ENCODE measurements around the gene SP5.

DNA sequence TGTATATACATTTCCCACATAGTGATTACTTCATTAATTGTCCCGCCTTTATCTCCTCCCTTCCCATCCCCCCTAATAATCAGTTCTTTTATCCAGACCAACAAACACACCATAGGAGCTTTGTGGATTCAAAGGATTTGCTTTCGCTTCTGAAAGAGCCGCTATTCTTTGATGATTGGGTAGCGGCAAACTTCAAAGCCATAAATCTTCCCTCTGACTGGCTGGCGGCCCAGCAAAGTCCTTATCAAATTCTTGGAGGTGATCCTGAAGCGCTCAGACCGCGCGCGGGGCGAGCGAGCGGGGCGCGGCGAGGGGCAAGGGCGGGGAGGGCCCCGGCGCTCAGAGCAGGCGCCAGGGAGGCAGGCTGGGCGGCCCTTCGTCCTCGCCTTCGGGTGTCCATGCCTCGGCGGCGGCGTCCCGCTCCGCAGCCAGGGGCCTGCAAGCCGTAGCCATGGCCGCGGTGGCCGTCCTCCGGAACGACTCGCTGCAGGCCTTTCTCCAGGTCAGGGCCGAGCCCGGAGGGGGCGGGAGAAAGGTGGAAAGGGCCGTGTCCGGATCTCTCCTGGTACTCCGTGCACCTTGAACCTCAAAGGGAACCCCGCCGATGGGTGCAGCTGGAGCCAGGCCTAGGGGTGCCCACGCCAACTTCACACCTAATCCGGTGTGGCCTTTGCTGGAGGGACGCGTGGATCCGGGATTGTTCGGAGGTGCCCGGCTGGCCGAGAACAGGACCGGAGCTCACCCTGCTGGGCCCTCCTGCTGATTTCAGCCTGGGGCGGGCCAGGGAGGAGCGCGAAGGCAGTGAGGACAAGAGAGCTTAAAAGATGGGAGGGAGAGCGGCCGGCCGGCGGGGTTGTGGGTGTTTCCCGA lies at the start of gene SP5:
- 0 out of 4 replicates have a peak, but pooled peaks have one; percentile 27 to 38 for TF ChIP-seq ARNT (IDR thresholded peaks at IDR 0.05)
- TF ChIP-seq ELF1 (tag; IDR thresholded peaks at IDR 0.05): no peak
- TF ChIP-seq ILK (tag; IDR thresholded peaks at IDR 0.05; ENCODE audit: borderline replicate concordance, low read depth): no peak
- TF ChIP-seq, protein P1, sequence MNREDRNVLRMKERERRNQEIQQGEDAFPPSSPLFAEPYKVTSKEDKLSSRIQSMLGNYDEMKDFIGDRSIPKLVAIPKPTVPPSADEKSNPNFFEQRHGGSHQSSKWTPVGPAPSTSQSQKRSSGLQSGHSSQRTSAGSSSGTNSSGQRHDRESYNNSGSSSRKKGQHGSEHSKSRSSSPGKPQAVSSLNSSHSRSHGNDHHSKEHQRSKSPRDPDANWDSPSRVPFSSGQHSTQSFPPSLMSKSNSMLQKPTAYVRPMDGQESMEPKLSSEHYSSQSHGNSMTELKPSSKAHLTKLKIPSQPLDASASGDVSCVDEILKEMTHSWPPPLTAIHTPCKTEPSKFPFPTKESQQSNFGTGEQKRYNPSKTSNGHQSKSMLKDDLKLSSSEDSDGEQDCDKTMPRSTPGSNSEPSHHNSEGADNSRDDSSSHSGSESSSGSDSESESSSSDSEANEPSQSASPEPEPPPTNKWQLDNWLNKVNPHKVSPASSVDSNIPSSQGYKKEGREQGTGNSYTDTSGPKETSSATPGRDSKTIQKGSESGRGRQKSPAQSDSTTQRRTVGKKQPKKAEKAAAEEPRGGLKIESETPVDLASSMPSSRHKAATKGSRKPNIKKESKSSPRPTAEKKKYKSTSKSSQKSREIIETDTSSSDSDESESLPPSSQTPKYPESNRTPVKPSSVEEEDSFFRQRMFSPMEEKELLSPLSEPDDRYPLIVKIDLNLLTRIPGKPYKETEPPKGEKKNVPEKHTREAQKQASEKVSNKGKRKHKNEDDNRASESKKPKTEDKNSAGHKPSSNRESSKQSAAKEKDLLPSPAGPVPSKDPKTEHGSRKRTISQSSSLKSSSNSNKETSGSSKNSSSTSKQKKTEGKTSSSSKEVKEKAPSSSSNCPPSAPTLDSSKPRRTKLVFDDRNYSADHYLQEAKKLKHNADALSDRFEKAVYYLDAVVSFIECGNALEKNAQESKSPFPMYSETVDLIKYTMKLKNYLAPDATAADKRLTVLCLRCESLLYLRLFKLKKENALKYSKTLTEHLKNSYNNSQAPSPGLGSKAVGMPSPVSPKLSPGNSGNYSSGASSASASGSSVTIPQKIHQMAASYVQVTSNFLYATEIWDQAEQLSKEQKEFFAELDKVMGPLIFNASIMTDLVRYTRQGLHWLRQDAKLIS (CRISPR knock-in tag; IDR thresholded peaks at IDR 0.05): no peak
- 0 out of 2 replicates have a peak, but pooled peaks have one; percentile 21 for TF ChIP-seq POLR2AphosphoS5 (IDR thresholded peaks at IDR 0.05; ENCODE audit: control insufficient read depth, insufficient read depth, low read depth, low read length)
- TF ChIP-seq, protein P2, sequence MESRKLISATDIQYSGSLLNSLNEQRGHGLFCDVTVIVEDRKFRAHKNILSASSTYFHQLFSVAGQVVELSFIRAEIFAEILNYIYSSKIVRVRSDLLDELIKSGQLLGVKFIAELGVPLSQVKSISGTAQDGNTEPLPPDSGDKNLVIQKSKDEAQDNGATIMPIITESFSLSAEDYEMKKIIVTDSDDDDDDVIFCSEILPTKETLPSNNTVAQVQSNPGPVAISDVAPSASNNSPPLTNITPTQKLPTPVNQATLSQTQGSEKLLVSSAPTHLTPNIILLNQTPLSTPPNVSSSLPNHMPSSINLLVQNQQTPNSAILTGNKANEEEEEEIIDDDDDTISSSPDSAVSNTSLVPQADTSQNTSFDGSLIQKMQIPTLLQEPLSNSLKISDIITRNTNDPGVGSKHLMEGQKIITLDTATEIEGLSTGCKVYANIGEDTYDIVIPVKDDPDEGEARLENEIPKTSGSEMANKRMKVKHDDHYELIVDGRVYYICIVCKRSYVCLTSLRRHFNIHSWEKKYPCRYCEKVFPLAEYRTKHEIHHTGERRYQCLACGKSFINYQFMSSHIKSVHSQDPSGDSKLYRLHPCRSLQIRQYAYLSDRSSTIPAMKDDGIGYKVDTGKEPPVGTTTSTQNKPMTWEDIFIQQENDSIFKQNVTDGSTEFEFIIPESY (CRISPR knock-in tag; IDR thresholded peaks at IDR 0.05): peak; percentile 86
- peak; percentile 32; the same call in 1 of the 2 replicates for TF ChIP-seq CREM (IDR thresholded peaks at IDR 0.05; ENCODE audit: low read depth)
- TF ChIP-seq SMAD3 (CRISPR knock-in tag; conservative IDR thresholded peaks at IDR 0.05): 0 out of 2 replicates have a peak, but pooled peaks have one; percentile 4
- TF ChIP-seq ZNF232 (CRISPR knock-in tag; IDR thresholded peaks at IDR 0.05): no peak
- peak; percentile 58 for TF ChIP-seq POLR2G (IDR thresholded peaks at IDR 0.05; ENCODE audit: low read depth, low read length)
- TF ChIP-seq, protein P3, sequence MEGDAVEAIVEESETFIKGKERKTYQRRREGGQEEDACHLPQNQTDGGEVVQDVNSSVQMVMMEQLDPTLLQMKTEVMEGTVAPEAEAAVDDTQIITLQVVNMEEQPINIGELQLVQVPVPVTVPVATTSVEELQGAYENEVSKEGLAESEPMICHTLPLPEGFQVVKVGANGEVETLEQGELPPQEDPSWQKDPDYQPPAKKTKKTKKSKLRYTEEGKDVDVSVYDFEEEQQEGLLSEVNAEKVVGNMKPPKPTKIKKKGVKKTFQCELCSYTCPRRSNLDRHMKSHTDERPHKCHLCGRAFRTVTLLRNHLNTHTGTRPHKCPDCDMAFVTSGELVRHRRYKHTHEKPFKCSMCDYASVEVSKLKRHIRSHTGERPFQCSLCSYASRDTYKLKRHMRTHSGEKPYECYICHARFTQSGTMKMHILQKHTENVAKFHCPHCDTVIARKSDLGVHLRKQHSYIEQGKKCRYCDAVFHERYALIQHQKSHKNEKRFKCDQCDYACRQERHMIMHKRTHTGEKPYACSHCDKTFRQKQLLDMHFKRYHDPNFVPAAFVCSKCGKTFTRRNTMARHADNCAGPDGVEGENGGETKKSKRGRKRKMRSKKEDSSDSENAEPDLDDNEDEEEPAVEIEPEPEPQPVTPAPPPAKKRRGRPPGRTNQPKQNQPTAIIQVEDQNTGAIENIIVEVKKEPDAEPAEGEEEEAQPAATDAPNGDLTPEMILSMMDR (IDR thresholded peaks at IDR 0.05 in 2 of 3, conservative IDR thresholded peaks at IDR 0.05 in 1 of 3; ENCODE audit: insufficient read depth in 2 of 3, low read depth in 1 of 3, low read length in 3 of 3): no peak
- TF ChIP-seq NR2C2 (CRISPR knock-in tag; IDR thresholded peaks at IDR 0.05): no peak
- no peak for TF ChIP-seq NR2C2 (tag; IDR thresholded peaks at IDR 0.05)
